ENCODE data around the gene TNS2. TPM values are rescaled to one million over a fixed set of nuclear protein-coding genes. Genes with fewer than 3 reads are reported as not detected.

The TNS2 gene
- total and polyA plus RNA-seq, 2 of the 13 experiments (the other 11 are each of a cell fraction or from before 2014, with no cell fraction given): 8.9 to 20.4 TPM

DNA sequence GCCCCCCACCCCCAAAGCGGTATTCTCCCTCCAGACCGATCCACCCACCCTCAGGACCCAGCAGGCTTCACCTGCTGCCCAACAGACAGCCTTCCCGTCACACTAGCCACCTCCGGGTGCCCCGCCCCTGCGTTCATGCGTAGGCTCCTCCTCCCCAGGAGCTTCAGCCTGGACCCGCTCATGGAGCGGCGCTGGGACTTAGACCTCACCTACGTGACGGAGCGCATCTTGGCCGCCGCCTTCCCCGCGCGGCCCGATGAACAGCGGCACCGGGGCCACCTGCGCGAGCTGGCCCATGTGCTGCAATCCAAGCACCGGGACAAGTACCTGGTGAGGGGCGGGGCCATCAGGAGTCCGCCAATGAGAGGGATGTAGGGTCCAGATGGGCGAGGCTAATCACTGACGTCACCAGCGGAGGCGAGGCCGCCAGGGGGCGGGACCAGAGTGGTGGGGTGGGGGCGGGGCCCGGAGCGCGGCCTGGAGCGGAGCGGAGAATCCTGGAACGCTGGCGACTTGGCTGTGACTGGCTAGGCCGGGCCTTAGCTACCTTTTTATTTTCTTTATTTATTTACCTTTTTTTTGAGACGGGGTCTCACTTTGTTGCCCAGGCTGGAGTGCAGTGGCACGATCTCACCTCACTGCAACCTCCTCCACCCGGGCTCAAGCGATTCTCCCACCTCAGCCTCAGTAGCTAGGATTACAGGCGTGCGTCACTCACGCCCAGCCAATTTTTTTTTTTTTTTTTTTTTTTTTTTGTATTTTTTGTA, 4.4 kb downstream of the TNS2 start (continued):
- TF ChIP-seq, protein P1, sequence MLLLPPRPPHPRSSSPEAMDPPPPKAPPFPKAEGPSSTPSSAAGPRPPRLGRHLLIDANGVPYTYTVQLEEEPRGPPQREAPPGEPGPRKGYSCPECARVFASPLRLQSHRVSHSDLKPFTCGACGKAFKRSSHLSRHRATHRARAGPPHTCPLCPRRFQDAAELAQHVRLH (CRISPR knock-in tag; IDR thresholded peaks at IDR 0.05; ENCODE audit: borderline replicate concordance, low read depth): no peak
- TF ChIP-seq, protein P2, sequence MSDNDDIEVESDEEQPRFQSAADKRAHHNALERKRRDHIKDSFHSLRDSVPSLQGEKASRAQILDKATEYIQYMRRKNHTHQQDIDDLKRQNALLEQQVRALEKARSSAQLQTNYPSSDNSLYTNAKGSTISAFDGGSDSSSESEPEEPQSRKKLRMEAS (IDR thresholded peaks at IDR 0.05): no peak
- TF ChIP-seq DPF2 (CRISPR knock-in tag; IDR thresholded peaks at IDR 0.05; ENCODE audit: borderline replicate concordance, low read depth) (no peak), SMAD3 (CRISPR knock-in tag; IDR thresholded peaks at IDR 0.05) (no peak), POLR2AphosphoS2 (IDR thresholded peaks at IDR 0.05; ENCODE audit: low read depth, low read length) (no peak), TAF1 (CRISPR knock-in tag; IDR thresholded peaks at IDR 0.05) (peak; percentile 38; the same call in 1 of the 2 replicates), ARHGAP35 (CRISPR knock-in tag; IDR thresholded peaks at IDR 0.05; ENCODE audit: borderline replicate concordance) (no peak), ZFP36L1 (CRISPR knock-in tag; IDR thresholded peaks at IDR 0.05) (0 out of 2 replicates have a peak, but pooled peaks have one; percentile 25), KLF13 (CRISPR knock-in tag; IDR thresholded peaks at IDR 0.05) (no peak), HNRNPUL1 (IDR thresholded peaks at IDR 0.05; ENCODE audit: low read depth, low read length) (no peak), ZNF619 (CRISPR knock-in tag; IDR thresholded peaks at IDR 0.05) (no peak), SRY (CRISPR knock-in tag; IDR thresholded peaks at IDR 0.05) (no peak), NBN (conservative IDR thresholded peaks at IDR 0.05) (no peak), ZNF256 (CRISPR knock-in tag; conservative IDR thresholded peaks at IDR 0.05) (no peak), GZF1 (CRISPR knock-in tag; IDR thresholded peaks at IDR 0.05) (no peak), EHMT2 (IDR thresholded peaks at IDR 0.05; ENCODE audit: borderline replicate concordance, low read depth, low read length) (no peak), ZNF674 (CRISPR knock-in tag; IDR thresholded peaks at IDR 0.05; ENCODE audit: low read depth) (no peak), MYC (CRISPR knock-in tag; IDR thresholded peaks at IDR 0.05; ENCODE audit: borderline replicate concordance) (peak; percentile 79; the same call in 1 of the 2 replicates), PHF8 (CRISPR knock-in tag; IDR thresholded peaks at IDR 0.05) (peak; percentile 40; the same call in 1 of the 2 replicates), SOX13 (IDR thresholded peaks at IDR 0.05) (no peak), SOX13 (CRISPR knock-in tag; conservative IDR thresholded peaks at IDR 0.05 in 1 of 2, IDR thresholded peaks at IDR 0.05 in 1 of 2) (no peak)
- TF ChIP-seq, protein P3, sequence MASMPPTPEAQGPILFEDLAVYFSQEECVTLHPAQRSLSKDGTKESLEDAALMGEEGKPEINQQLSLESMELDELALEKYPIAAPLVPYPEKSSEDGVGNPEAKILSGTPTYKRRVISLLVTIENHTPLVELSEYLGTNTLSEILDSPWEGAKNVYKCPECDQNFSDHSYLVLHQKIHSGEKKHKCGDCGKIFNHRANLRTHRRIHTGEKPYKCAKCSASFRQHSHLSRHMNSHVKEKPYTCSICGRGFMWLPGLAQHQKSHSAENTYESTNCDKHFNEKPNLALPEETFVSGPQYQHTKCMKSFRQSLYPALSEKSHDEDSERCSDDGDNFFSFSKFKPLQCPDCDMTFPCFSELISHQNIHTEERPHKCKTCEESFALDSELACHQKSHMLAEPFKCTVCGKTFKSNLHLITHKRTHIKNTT (CRISPR knock-in tag; IDR thresholded peaks at IDR 0.05): no peak
- TF ChIP-seq, protein P4, sequence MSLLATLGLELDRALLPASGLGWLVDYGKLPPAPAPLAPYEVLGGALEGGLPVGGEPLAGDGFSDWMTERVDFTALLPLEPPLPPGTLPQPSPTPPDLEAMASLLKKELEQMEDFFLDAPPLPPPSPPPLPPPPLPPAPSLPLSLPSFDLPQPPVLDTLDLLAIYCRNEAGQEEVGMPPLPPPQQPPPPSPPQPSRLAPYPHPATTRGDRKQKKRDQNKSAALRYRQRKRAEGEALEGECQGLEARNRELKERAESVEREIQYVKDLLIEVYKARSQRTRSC (CRISPR knock-in tag; IDR thresholded peaks at IDR 0.05; ENCODE audit: low read depth): no peak
- TF ChIP-seq, protein P5, sequence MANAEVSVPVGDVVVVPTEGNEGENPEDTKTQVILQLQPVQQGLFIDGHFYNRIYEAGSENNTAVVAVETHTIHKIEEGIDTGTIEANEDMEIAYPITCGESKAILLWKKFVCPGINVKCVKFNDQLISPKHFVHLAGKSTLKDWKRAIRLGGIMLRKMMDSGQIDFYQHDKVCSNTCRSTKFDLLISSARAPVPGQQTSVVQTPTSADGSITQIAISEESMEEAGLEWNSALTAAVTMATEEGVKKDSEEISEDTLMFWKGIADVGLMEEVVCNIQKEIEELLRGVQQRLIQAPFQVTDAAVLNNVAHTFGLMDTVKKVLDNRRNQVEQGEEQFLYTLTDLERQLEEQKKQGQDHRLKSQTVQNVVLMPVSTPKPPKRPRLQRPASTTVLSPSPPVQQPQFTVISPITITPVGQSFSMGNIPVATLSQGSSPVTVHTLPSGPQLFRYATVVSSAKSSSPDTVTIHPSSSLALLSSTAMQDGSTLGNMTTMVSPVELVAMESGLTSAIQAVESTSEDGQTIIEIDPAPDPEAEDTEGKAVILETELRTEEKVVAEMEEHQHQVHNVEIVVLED (CRISPR knock-in tag; IDR thresholded peaks at IDR 0.05; ENCODE audit: borderline replicate concordance): 0 out of 2 replicates have a peak, but pooled peaks have one; percentile 17
- TF ChIP-seq, protein P6, sequence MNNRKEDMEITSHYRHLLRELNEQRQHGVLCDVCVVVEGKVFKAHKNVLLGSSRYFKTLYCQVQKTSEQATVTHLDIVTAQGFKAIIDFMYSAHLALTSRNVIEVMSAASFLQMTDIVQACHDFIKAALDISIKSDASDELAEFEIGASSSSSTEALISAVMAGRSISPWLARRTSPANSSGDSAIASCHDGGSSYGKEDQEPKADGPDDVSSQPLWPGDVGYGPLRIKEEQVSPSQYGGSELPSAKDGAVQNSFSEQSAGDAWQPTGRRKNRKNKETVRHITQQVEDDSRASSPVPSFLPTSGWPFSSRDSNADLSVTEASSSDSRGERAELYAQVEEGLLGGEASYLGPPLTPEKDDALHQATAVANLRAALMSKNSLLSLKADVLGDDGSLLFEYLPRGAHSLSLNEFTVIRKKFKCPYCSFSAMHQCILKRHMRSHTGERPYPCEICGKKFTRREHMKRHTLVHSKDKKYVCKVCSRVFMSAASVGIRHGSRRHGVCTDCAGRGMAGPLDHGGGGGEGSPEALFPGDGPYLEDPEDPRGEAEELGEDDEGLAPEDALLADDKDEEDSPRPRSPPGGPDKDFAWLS (CRISPR knock-in tag; IDR thresholded peaks at IDR 0.05; ENCODE audit: borderline replicate concordance): no peak

Measured in HepG2 (cell line).